ENCODE measurements around the gene ZNF74. TPM values are rescaled to one million over a fixed set of nuclear protein-coding genes. Genes with fewer than 3 reads are reported as not detected.
"Not testable (repeated sequence)": the region's sequence is repeated elsewhere in the genome, so short reads cannot be mapped to it uniquely, and the experiment has no call there.

ZNF74 gene
- total RNA-seq, 1 donor from 2014 or later = 10.7 TPM

- Histone ChIP-seq H3K4me1 (no peaks in the 10 kb centered on the region), H3K27ac (no peak overlapping the region), H3K27me3 (peaks cover 10% of the 10 kb centered on the region), H3K36me3 (no peaks in the 10 kb centered on the region), H3K4me3 (no peak overlapping the region), H3K9me3 (no peaks in the 10 kb centered on the region)
- no peak for ATAC-seq
- intact Hi-C loops (cut with DNase I) = no loop called here
- TF ChIP-seq, protein P1, sequence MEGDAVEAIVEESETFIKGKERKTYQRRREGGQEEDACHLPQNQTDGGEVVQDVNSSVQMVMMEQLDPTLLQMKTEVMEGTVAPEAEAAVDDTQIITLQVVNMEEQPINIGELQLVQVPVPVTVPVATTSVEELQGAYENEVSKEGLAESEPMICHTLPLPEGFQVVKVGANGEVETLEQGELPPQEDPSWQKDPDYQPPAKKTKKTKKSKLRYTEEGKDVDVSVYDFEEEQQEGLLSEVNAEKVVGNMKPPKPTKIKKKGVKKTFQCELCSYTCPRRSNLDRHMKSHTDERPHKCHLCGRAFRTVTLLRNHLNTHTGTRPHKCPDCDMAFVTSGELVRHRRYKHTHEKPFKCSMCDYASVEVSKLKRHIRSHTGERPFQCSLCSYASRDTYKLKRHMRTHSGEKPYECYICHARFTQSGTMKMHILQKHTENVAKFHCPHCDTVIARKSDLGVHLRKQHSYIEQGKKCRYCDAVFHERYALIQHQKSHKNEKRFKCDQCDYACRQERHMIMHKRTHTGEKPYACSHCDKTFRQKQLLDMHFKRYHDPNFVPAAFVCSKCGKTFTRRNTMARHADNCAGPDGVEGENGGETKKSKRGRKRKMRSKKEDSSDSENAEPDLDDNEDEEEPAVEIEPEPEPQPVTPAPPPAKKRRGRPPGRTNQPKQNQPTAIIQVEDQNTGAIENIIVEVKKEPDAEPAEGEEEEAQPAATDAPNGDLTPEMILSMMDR (IDR thresholded peaks at IDR 0.05) = no peak
- DNase-seq = no peak
Observed at GRCh38 chr22:20386336-20386735, 7.6 kb upstream of the ZNF74 start.

GRCh38 chr22:20386972-20387371 lies 7.0 kb upstream of the ZNF74 start:
- Histone ChIP-seq H3K27ac (no peak overlapping the region), H3K4me1 (no peaks in the 10 kb centered on the region), H3K9me3 (no peaks in the 10 kb centered on the region), H3K27me3 (peaks cover 10% of the 10 kb centered on the region), H3K4me3 (no peak overlapping the region), H3K36me3 (no peaks in the 10 kb centered on the region)
- TF ChIP-seq, protein P1 (IDR thresholded peaks at IDR 0.05) = no peak
- DNase-seq (no peak), ATAC-seq (no peak)
- intact Hi-C loops (cut with DNase I) = no loop called here

GRCh38 chr22:20388200-20388599 lies 5.8 kb upstream of the ZNF74 start:
- TF ChIP-seq, protein P1 (IDR thresholded peaks at IDR 0.05) = no peak
- peaks cover 10% of the 10 kb centered on the region for H3K27me3 ChIP-seq
- H3K4me1 ChIP-seq = no peaks in the 10 kb centered on the region
- no peak for ATAC-seq
- H3K4me3 ChIP-seq = no peak overlapping the region
- H3K36me3 ChIP-seq = no peaks in the 10 kb centered on the region
- no peaks in the 10 kb centered on the region for H3K9me3 ChIP-seq
- H3K27ac ChIP-seq = no peak overlapping the region
- DNase-seq = no peak
- intact Hi-C loops (cut with DNase I) = no loop called here

DNA sequence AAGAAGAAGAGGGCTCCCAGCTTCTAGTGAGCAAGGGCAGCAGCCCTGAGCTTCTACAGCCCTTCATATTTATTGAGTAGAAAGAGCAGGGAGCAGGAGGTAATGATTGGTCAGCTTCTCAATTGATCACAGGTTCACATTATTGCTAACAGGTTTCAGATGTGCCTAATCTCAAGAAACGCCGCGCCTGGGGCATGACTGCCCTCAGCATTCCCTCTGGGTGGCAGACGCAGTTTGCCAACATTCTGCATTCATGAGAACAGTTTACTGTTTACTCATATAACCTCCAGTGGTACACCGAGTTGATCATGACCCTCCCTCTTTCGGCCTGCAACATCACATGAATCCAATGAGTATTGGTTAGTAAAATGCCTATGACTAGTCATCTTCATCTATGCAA lies 4.7 kb upstream of the ZNF74 start:
- no peaks in the 10 kb centered on the region for H3K9me3 ChIP-seq
- TF ChIP-seq, protein P1 (IDR thresholded peaks at IDR 0.05) = no peak
- H3K4me3 ChIP-seq = no peak overlapping the region
- H3K4me1 ChIP-seq = peaks cover 5% of the 10 kb centered on the region
- no peak for DNase-seq
- intact Hi-C loops (cut with DNase I) = no loop called here
- no peaks in the 10 kb centered on the region for H3K36me3 ChIP-seq
- no peak overlapping the region for H3K27ac ChIP-seq
- ATAC-seq = no peak
- peaks cover 7% of the 10 kb centered on the region for H3K27me3 ChIP-seq

DNA sequence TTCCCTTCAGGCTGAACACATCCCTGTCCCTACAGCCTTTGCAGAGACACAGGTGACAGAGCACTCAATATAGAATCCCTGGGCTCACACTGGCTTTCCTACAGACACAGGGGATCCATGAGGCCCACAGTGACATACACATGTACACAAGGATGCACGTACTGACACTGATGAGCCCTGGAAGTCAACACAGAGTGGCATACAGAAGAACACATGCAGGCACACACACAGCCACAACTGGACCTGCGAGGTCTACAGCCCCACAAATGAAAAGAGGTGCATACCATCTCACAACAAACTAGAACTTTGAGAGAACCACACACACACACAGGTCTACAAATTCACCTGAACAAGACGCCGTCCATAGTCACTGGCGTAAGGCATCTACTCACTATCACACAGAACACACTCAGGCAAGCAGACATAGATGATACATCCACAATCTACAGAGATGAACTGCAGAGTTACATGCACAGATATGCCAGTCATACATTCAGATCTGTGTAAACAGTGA lies 3.5 kb upstream of the ZNF74 start:
- Histone ChIP-seq H3K36me3 (no peaks in the 10 kb centered on the region), H3K27me3 (no peaks in the 10 kb centered on the region), H3K9me3 (no peaks in the 10 kb centered on the region), H3K4me3 (no peak overlapping the region), H3K4me1 (peaks cover 15% of the 10 kb centered on the region), H3K27ac (no peak overlapping the region)
- intact Hi-C loops (cut with DNase I) = no loop called here
- no peak for ATAC-seq
- TF ChIP-seq, protein P1 (IDR thresholded peaks at IDR 0.05) = no peak
- DNase-seq = no peak

GRCh38 chr22:20391222-20391621 lies 2.7 kb upstream of the ZNF74 start:
- Histone ChIP-seq H3K4me1 (peaks cover 21% of the 10 kb centered on the region), H3K27ac (no peak overlapping the region), H3K9me3 (no peaks in the 10 kb centered on the region), H3K27me3 (no peaks in the 10 kb centered on the region), H3K36me3 (no peaks in the 10 kb centered on the region), H3K4me3 (no peak overlapping the region)
- DNase-seq = no peak
- TF ChIP-seq, protein P1 (IDR thresholded peaks at IDR 0.05) = no peak
- no peak for ATAC-seq
- intact Hi-C loops (cut with DNase I) = no loop called here

GRCh38 chr22:20392365-20392881 lies 1.5 kb upstream of the ZNF74 start:
- H3K36me3 ChIP-seq; intact Hi-C loops (cut with DNase I); H3K27ac ChIP-seq; H3K27me3 ChIP-seq; H3K9me3 ChIP-seq; H3K4me3 ChIP-seq; ATAC-seq; DNase-seq: not testable (repeated sequence)
- peaks cover 23% of the 10 kb centered on the region for H3K4me1 ChIP-seq

All from upper lobe of right lung (tissue), 1 donor.